Epithelial cell of proximal tubule (primary cell): Measurements from ENCODE around the gene C6orf132. TPM values are rescaled to one million over a fixed set of nuclear protein-coding genes. Genes with fewer than 3 reads are reported as not detected.

Source experiments
- DNase-seq: peaks from one replicate; pipeline ENCODE4 v3.0.0-alpha.2; 2011; ENCODE audit warnings: low read depth
- H3K4me3 ChIP-seq: 2 replicates; pipeline ENCODE4 v1.5.1; 2011; ENCODE audit warnings: low read depth, mild to moderate bottlenecking, low read length
- CTCF ChIP-seq: conservative IDR thresholded peaks from 2 replicates; pipeline ENCODE4 v1.5.1; 2012; ENCODE audit warnings: low read depth, mild to moderate bottlenecking, low read length
- total RNA-seq: library from RNA; depleted of rRNA; stranded (reverse); fragments of >200 nt; gene quantifications from 2 replicates; pipeline ENCODE4 v1.2.3, GENCODE V29; 2015

C6orf132 gene
- total RNA-seq, 1 donor from 2014 or later = 19.8 TPM

GRCh38 chr6:42078386-42078785, 64.0 kb downstream of the C6orf132 start:
- TF ChIP-seq CTCF = no peak
- no peak for DNase-seq
- H3K4me3 ChIP-seq = no peak overlapping the region

GRCh38 chr6:42075159-42075838, 67.1 kb downstream of the C6orf132 start:
- DNase-seq = no peak
- H3K4me3 ChIP-seq = no peak overlapping the region
- peak; percentile 98 for TF ChIP-seq CTCF

- TF ChIP-seq CTCF = no peak
- no peak overlapping the region for H3K4me3 ChIP-seq
- no peak for DNase-seq
Observed at GRCh38 chr6:42073287-42073686, 69.1 kb downstream of the C6orf132 start.

- no peak for TF ChIP-seq CTCF
- no peak overlapping the region for H3K4me3 ChIP-seq
- no peak for DNase-seq
Observed at GRCh38 chr6:42071881-42072583, 70.4 kb downstream of the C6orf132 start.

- H3K4me3 ChIP-seq = no peak overlapping the region
- TF ChIP-seq CTCF = peak; percentile 11
- DNase-seq = no peak
Observed at GRCh38 chr6:42068872-42069522, 73.4 kb downstream of the C6orf132 start.

- DNase-seq = no peak
- TF ChIP-seq CTCF = no peak
- H3K4me3 ChIP-seq = no peak overlapping the region
Observed at GRCh38 chr6:42068173-42068572, 74.2 kb downstream of the C6orf132 start.
